GM21526 (cell line): ENCODE data around the gene PTPN5.
"Not testable (repeated sequence)": the region's sequence is repeated elsewhere in the genome, so short reads cannot be mapped to it uniquely, and the experiment has no call there.

Experiments used
- ATAC-seq: cut with Tn5 transposase; IDR thresholded peaks from one replicate; pipeline ENCODE4 v1.9.1; 2021; ENCODE audit warnings: moderate library complexity; ENCODE audit not compliant: unreplicated experiment, low FRiP score

The PTPN5 gene

DNA sequence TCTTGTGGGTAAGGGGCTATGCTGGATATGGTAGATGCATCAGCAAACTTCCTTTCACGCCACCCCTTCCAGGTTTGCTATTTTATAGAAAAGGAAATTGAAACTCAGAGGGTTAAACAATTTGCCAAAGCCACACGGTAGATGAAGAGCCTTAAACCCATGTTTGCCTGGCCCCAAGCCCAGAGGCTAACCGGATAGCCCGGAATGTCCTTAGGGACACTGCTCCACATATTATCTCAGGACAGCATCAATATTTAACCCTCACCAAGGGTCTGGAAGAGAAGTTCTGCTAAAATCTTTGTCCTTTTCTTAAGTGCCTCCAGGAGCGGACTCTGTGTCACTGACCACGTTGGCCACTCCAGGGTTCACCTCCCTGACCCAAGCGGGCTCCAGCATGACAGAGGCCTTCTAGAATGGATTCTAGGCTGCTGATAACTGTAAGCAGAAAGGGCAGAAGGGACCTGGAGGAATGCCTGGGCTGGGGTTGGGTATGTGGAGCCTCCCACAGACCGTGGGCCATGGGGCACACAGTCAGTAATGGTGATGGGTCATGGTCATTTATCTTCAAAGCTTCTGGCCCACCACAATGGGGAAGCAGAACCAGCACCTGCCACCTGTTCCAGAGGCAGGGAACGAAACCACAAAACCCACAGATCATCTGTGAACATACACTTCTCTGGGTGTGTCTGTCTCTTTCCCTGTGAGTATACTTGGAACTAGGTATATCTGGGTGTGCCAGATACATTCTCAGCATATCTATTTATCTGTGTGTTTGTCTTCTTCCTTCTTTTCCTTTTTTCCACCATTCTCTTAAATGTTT lies 98.4 kb downstream of the PTPN5 start:
- ATAC-seq: no peak

DNA sequence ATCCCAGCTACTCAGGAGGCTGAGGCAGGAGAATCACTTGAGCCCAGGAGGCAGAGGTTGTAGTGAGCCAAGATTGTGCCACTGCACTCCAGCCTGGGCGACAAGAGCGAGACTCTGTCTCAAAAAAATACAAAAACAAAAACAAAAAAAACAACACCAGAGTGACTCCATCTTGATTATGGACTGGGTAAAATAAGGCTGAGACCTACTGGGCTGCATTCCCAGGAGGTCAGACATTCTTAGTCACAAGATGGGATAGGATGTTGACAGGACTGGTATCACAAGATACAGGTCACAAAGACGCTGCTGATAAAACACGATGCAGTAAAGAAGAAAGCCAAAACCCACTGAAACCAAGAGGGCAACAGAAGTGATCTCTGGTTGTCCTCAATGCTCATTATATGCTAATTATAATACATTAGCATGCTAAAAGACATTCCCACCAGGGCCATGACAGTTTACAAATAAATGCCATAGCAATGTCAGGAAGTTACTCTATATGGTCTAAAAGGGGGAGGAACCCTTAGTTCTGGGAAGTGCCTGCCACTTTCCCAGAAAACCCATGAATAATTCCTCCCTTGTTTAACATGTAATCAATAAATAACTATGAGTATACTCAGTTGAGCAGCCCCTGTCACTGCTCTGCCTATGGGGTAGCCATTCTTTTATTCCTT lies 100.0 kb downstream of the PTPN5 start:
- ATAC-seq: not testable (repeated sequence)

DNA sequence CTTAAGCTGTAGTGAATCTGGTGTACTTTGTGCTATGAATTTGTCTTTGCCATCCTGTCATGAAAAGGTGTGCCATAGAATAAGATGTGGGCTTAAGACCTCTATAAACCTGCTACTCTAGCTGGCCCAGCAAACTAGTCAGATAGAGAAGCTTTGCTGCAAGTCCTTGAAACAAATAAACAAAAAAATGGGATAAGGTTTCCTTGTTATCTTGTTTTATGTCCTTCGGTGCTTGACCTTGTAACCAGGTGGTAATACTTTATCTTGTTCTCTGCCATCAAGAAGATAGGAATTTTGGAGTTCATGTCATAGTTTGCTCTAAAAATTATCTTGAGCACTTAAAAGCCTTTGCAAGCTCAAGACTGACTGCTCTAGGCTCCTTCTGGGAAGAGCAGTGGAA lies 107.3 kb downstream of the PTPN5 start:
- no peak for ATAC-seq

DNA sequence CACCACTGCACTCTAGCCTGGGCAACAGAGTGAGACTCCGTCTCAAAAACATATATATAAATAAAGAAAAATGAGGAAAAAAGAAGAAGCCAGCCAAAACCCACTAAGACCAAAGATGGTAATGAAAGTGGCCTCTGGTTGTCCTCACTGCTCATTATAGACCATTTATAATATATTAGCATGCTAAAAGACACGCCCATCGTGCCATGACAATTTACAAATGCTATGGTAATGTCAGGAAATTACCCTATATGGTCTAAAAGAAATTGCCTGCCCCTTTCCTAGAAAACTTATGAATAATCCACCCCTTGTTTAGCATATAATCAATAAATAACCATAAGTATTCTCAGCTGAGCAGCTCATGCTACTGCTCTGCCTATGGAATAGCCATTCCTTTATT lies 109.1 kb downstream of the PTPN5 start:
- no peak for ATAC-seq

DNA sequence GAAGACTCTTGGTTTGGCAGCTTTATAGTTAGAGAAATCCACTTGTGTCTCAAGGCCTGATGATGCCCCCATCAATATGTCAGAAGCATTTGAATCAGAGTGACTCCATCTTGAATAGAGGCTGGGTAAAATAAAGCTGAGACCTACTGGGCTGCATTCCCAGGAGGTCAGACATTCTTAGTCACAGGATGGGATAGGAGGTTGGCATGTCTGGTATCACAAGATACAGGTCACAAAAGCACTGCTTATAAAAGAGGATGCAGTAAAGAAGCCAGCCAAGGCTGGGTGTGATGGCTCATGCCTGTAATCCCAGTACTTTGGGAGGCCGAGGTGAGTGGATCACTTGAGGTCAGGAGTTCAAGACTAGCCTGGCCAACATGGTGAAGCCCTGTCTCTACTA lies 109.6 kb downstream of the PTPN5 start:
- ATAC-seq: not testable (repeated sequence)
